Peyer's patch (tissue), 4 donors: Measurements from ENCODE around the gene FOXC2.

Experiments used
- CTCF ChIP-seq, 6 experiments: fragments of 450-650 bp in 4 of 6; fragments of 200-600 bp in 2 of 6; sonication (generic) in 1 of 6; IDR thresholded peaks; one replicate each; pipeline ENCODE4 v1.5.1; 2017 to 2019; ENCODE audit warnings: antibody characterized with exemption in 6 of 6, mild to moderate bottlenecking in 3 of 6, moderate library complexity in 1 of 6
- POLR2A ChIP-seq, 2 donors: fragments of 450-650 bp; IDR thresholded peaks; one replicate each; pipeline ENCODE4 v1.5.1; 2017; ENCODE audit warnings: antibody characterized with exemption in 2 of 2, mild to moderate bottlenecking in 2 of 2, moderate library complexity in 2 of 2

- TF ChIP-seq CTCF (IDR thresholded peaks at IDR 0.05) (no peak), POLR2A (IDR thresholded peaks at IDR 0.05) (no peak)
Measured at GRCh38 chr16:86618431-86619238, 52.0 kb downstream of the FOXC2 start.
